Esophagus muscularis mucosa (tissue), 4 donors: ENCODE results near the gene RRAD.

ENCODE experiments used
- CTCF ChIP-seq, 3 experiments: fragments of 200-600 bp in 2 of 3; fragments of 450-650 bp in 1 of 3; sonication (generic) in 2 of 3; IDR thresholded peaks; one replicate each; pipeline ENCODE4 v1.5.1; 2017 to 2019; ENCODE audit warnings: antibody characterized with exemption in 3 of 3, mild to moderate bottlenecking in 2 of 3, moderate library complexity in 1 of 3
- EP300 ChIP-seq: sonication (generic); formaldehyde crosslinking; IDR thresholded peaks from one replicate; pipeline ENCODE4 v1.6.1; 2017; ENCODE audit warnings: antibody characterized with exemption
- POLR2A ChIP-seq: fragments of 450-650 bp; IDR thresholded peaks from one replicate; pipeline ENCODE4 v1.6.1; 2017; ENCODE audit warnings: antibody characterized with exemption, moderate library complexity, mild to moderate bottlenecking, low read depth
- POLR2AphosphoS5 ChIP-seq, 2 donors: sonication (generic); formaldehyde crosslinking; IDR thresholded peaks; one replicate each; pipeline ENCODE4 v1.6.1; 2017; ENCODE audit warnings: antibody characterized with exemption in 2 of 2

- TF ChIP-seq POLR2A = no peak
- TF ChIP-seq CTCF (IDR thresholded peaks at IDR 0.05) = no peak
- no peak for TF ChIP-seq EP300
- TF ChIP-seq POLR2AphosphoS5 (IDR thresholded peaks at IDR 0.05) = no peak
Measured at GRCh38 chr16:66930189-66930588, 4.9 kb upstream of the RRAD start.
